A204.1 (cell line): ENCODE measurements around the gene USP48.

Experiments
- FAIRE-seq: peaks from 2 replicates; lab custom pipeline; 2012; peaks lifted over from hg19 to GRCh38; lab: Jason Lieb, UNC

Gene USP48

GRCh38 chr1:21651214-21652042 lies 131.5 kb downstream of the USP48 start:
- FAIRE-seq = no peak

DNA sequence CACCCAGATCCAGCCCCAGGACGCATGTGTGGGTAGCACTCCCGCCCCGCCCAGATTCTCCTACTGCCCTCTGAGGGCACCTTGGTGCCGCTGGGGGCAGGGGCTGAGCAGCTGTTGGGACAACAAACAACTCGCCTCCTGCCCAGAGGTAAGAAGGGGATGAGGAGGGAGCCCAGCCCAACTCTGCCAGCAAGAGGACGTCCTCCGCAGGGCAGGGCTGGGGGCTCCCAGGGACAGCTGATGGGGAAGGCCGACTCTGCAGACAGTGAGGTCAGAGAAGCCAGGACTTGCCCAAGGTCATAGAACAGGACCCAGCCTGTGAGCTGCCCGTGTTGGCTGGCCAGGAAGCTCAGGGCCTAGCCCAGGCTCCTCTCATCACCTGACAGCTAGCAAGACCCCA lies 132.5 kb downstream of the USP48 start:
- FAIRE-seq = no peak

DNA sequence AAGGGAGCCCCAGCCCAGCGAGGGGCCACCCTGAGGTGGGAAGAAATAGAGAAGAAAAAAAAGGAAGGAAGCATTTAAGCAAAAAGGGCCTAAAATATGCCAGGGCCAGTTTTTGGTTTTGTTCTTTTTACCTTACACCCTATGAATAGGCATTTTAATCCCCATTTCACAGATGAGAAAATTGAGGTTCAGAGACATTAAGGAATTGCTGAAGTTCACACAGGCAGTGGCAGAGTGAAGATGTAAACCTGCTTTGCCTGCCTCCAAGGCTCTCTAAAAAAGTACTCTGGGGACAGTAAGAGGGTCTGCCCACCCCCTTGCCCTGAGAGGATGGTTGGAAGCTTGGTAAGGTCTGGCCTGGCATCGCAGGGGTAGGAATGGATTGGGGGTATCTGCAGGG lies 133.6 kb downstream of the USP48 start:
- no peak for FAIRE-seq

GRCh38 chr1:21648791-21649190 lies 134.2 kb downstream of the USP48 start:
- no peak for FAIRE-seq

DNA sequence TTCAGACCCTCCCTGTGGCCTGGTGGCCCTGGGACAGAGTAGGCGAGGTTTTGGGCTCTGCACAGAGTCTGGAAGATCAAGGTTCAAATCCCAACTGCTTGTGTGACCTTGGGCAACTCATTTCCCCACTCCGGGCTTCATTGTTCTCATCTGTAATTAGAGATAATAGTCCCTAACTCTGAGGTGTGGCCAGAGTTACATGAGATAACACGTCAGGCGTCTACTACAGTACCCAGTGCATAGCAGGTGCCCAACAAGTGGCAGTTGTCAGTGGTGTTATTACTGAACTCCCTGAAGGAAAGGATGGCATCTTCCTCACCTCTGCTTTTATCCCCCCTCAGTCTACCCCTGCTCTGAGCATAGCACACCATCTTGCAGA lies 134.6 kb downstream of the USP48 start:
- no peak for FAIRE-seq

DNA sequence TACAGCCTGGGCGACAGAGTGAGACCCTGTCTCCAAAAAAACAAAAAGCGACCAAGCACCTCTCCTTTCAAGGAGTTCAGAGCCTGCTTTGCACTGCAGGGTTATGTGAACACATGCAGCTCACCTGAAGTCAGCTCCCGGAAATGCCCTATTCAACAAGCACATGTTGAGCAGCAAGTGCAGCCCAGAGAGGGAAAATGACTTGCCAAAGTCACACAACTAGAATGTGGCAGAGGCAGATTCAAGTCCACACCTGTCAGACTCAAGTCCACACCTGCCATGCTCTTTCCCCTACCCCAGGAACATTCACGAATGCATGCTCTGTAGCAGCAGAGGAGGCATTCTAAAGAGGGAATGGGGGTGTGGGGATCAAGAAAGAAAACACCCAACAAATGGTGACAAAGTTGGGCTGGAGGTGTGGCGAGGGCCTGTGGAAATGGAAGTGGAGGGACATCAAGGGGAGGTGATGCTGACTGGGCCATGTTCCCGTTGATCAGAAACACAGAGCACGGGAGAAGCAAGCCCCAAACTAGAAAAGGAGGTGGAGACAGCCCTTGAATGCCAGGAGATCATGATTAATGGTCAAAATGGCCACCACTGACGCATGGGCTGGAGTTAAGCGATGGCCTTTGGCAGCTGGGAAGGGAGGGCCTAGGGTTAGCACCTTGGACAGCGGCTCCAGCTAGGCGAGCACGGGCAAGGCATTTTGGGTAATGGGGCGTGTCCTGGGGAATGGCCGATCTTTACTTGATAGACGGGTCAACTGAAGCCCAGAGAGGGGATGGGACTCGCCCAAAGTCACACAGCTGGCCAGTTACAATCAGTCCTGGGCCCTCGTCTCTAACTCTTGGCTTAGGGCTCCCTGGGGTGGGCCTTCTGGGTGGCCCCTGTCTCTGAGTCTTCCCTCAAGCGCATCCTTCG lies 135.3 kb downstream of the USP48 start:
- FAIRE-seq = no peak

GRCh38 chr1:21645550-21645949 lies 137.4 kb downstream of the USP48 start:
- no peak for FAIRE-seq

GRCh38 chr1:21644906-21645305 lies 138.0 kb downstream of the USP48 start:
- FAIRE-seq = no peak

GRCh38 chr1:21644348-21644747 lies 138.6 kb downstream of the USP48 start:
- no peak for FAIRE-seq

- FAIRE-seq = no peak
Measured at GRCh38 chr1:21643624-21644023, 139.3 kb downstream of the USP48 start.

DNA sequence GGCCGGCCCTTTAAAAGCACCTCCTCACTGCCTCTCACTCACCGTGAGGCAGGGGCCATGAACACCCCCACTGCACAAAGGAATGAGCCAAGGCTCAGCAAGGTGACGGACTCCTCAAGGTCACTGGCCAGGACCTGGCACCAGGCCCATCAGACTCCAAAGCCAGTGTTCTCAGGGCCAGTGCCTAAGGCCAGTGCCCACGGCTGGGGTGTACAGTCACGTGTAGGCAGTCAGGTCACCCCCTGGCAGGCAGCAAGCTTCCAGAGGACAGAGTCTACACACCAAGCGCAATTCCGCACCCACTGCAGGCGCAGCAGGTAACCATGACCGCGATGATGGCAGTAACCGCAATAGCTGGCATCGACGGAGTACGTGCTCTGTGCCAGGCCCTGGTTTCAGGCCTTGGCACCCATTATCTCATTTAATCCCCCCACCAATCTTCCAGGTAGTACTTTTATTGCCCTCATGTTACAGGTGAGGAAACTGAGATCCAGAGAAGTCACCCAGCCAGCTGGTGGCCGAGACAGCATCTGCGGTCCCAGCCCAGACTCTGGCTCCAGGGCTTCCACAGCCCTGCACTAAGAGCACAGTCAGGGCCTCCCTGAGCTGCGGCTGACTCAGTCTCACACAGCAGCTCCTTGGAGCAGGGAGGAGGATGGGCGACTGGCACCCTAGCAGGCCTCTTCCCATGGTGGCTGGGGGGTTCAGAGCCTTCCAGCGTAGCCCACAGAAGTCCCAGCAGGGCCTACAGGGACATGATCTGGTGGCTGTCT lies 140.8 kb downstream of the USP48 start:
- no peak for FAIRE-seq

- no peak for FAIRE-seq
Measured at GRCh38 chr1:21641537-21641936, 141.4 kb downstream of the USP48 start.

GRCh38 chr1:21641076-21641475 lies 141.9 kb downstream of the USP48 start:
- FAIRE-seq = no peak

- FAIRE-seq = no peak
Measured at GRCh38 chr1:21640653-21641052, 142.3 kb downstream of the USP48 start.

- no peak for FAIRE-seq
Measured at GRCh38 chr1:21639594-21640041, 143.3 kb downstream of the USP48 start.

GRCh38 chr1:21638531-21639341 lies 144.2 kb downstream of the USP48 start:
- FAIRE-seq = no peak

GRCh38 chr1:21637514-21637913 lies 145.4 kb downstream of the USP48 start:
- FAIRE-seq = no peak

- FAIRE-seq = no peak
Measured at GRCh38 chr1:21636029-21636428, 146.9 kb downstream of the USP48 start.

DNA sequence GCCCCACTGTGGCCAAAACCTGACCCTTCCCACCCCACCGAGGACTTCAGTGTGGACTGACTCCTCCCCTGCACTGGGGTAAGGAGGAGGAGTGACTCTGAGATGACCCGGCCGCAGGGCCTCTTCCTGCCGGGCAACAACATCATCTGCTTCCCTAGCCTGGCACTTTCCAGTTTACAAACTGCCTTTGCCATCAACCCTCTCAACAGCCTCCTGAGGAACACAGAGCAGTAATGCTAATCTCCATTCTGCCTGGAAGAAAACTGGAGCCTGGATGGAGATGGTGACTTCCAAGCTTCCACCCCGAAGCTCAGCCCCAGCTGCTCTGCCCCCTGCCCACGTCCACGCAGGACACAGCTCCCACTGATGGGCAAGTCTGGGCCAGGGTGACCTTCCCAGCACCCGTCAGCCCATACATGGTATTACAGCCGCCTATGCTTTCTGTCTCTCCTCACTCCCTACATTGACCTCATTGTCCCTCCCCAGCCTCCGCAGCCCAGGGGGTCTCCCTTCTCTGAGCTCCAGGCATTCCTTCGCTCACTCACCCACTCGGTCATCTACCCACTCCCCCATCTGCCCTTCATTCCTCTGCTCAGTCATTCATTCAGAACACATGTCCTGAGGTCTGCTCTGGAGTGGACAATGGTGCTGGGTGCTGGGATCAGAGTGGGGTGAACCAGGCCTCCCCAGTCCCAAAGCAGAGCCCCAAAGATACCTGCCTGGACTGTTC lies 148.0 kb downstream of the USP48 start:
- FAIRE-seq = no peak

DNA sequence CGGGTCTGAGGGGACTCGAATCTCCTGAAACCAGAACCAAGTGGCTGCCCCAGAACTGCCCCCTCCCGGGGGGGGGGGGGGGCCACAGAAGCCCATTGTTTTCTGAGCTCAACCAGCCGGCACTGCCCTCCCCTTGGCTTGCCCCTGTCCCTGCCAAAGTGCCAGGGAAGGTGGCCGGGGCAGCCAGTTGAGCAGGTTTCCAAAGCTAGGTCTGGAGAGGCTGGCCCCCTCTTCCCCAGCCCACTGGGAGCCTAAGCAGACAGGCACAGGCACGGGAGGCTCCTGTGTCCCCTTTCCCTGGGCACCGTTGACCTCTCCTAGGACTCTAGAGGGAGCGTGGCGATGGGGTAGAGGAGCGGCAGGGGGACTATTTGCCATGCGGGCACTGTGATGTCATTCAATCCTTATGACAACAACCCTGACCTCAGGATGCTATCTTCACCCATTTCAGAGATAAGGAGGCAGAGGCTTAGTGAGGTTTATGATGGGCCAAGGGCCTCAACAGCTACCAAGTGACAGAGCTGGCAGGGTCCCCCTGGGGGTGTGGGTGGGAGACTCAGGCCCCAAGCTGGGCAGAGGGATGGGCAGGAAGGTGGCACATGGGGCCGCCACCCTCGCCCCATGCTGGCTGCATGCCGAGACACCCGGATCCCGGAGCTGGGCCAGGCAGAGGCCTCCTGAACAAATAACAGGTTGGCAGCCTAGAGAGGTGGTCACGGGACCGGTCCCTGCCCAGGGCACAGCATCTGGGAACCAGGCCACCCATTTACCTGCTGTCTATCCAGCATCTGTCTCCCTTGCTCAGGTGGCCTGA lies 148.8 kb downstream of the USP48 start:
- FAIRE-seq = no peak
